Central memory CD8-positive, alpha-beta T cell (primary cell): ENCODE data around the gene NETO2.
"Not testable (repeated sequence)": the region's sequence is repeated elsewhere in the genome, so short reads cannot be mapped to it uniquely, and the experiment has no call there.

Source experiments
- ATAC-seq: fragments of 150-1000 bp; cut with Tn5 transposase; replicated peaks from 2 replicates; pipeline ENCODE4 v1.10.0; 2022; ENCODE audit warnings: mild to moderate bottlenecking, moderate FRiP score, moderate number of reproducible peaks; ENCODE audit not compliant: poor library complexity, severe bottlenecking; ENCODE audit errors: extremely low read depth
- DNase-seq, 2 donors: peaks; one replicate each; pipeline ENCODE4 v3.0.0; 2021; ENCODE audit warnings: low spot score in 2 of 2
- H3K27ac Mint-ChIP-seq: one replicate; pipeline ENCODE4 v1.8.0; 2022; ENCODE audit warnings: low read depth, mild to moderate bottlenecking, moderate library complexity, mixed read lengths
- H3K27me3 Mint-ChIP-seq: one replicate; pipeline ENCODE4 v1.8.0; 2022; ENCODE audit warnings: mixed read lengths
- H3K36me3 Mint-ChIP-seq: one replicate; pipeline ENCODE4 v1.8.0; 2022; ENCODE audit warnings: mild to moderate bottlenecking, moderate library complexity, mixed read lengths; ENCODE audit not compliant: insufficient read depth
- H3K4me1 Mint-ChIP-seq: one replicate; pipeline ENCODE4 v1.8.0; 2022; ENCODE audit warnings: mixed read lengths
- H3K4me3 Mint-ChIP-seq: one replicate; pipeline ENCODE4 v1.8.0; 2022; ENCODE audit warnings: mild to moderate bottlenecking, moderate library complexity, mixed read lengths
- H3K9me3 Mint-ChIP-seq: one replicate; pipeline ENCODE4 v1.8.0; 2022; ENCODE audit warnings: mixed read lengths

NETO2 gene

DNA sequence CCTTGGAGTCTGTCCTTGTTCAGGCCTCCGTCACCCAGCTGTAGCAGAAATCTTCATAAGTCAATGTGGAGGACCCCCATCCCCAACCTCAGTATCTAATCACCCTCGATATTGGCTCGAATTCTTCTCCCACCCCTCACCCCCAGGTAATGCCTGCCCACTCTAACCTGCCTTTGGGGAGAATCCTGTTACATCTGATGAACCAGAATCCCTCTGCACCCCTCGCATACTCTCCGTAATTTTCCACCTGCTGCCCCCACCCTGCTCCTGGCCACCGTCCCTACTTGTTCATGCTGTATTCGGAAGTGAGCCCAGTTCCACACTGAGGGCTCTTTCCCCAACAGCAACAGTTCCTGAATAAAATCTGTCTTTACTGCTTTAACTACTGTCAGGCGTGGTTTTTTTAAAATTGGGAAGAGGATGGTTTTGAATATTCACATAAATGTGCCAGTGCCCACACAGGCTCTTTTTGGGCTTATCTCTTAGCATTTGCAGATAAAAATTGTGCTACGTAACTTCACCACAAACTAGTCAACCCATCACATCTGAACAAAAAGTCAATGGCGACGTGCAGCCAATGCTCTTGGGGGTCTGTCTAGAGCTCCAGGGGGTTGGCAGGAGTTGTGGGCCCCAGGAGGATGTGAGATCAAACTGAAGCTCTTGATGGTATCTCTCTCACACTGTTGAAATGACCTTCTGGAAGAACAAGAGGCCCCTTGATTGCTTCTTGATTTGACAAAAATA lies 73.7 kb downstream of the NETO2 start:
- no peaks in the 10 kb centered on the region for H3K36me3 Mint-ChIP-seq
- no peak overlapping the region for H3K27ac Mint-ChIP-seq
- H3K4me1 Mint-ChIP-seq = no peaks in the 10 kb centered on the region
- ATAC-seq (no peak), DNase-seq (no peak)
- peaks cover 28% of the 10 kb centered on the region for H3K27me3 Mint-ChIP-seq
- H3K4me3 Mint-ChIP-seq = no peak overlapping the region
- no peaks in the 10 kb centered on the region for H3K9me3 Mint-ChIP-seq

DNA sequence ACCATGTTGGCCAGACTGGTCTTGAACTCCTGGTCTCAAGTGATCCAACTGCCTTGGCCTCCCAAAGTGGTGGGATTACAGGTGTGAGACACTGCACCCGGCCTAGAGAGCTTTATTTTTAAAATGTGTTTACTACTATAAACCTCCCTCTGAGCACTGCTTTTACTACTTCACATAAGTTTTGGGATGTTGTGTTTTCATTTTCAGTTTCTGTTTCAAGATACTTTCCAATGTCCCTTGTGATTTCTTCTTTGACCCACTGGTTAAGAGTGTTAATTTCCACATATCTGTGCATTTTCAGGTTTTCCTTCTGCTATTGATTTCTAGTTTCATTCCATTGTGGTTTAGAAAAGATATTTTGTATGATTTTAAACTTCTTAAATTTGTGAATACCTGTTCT lies 74.4 kb downstream of the NETO2 start:
- Mint-ChIP-seq H3K27ac (no peak overlapping the region), H3K36me3 (no peaks in the 10 kb centered on the region), H3K4me1 (no peaks in the 10 kb centered on the region), H3K9me3 (no peaks in the 10 kb centered on the region), H3K4me3 (no peak overlapping the region), H3K27me3 (peaks cover 28% of the 10 kb centered on the region)
- no peak for DNase-seq
- ATAC-seq = no peak

DNA sequence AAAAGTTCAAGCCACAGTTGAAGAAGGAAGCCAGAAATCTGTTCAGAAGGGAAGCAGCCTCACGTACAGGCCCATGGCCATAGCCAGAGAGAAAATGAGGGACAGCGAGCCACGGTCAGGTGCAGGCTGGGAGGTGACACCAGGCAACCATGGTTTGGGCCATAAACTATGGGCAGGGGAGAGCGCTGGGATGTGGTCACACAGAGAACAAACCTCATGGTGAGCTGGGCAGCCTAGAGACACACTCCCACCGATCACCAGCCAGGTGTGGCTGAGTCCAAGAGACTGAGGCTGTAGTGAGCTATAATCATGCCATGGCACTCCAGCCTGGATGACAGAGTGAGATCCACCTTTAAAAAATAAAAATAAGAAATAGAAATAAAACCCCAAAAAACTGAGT lies 76.5 kb downstream of the NETO2 start:
- Mint-ChIP-seq H3K4me3 (no peak overlapping the region), H3K27me3 (peaks cover 21% of the 10 kb centered on the region), H3K4me1 (no peaks in the 10 kb centered on the region), H3K27ac (no peak overlapping the region), H3K36me3 (no peaks in the 10 kb centered on the region), H3K9me3 (no peaks in the 10 kb centered on the region)
- no peak for ATAC-seq
- no peak for DNase-seq

DNA sequence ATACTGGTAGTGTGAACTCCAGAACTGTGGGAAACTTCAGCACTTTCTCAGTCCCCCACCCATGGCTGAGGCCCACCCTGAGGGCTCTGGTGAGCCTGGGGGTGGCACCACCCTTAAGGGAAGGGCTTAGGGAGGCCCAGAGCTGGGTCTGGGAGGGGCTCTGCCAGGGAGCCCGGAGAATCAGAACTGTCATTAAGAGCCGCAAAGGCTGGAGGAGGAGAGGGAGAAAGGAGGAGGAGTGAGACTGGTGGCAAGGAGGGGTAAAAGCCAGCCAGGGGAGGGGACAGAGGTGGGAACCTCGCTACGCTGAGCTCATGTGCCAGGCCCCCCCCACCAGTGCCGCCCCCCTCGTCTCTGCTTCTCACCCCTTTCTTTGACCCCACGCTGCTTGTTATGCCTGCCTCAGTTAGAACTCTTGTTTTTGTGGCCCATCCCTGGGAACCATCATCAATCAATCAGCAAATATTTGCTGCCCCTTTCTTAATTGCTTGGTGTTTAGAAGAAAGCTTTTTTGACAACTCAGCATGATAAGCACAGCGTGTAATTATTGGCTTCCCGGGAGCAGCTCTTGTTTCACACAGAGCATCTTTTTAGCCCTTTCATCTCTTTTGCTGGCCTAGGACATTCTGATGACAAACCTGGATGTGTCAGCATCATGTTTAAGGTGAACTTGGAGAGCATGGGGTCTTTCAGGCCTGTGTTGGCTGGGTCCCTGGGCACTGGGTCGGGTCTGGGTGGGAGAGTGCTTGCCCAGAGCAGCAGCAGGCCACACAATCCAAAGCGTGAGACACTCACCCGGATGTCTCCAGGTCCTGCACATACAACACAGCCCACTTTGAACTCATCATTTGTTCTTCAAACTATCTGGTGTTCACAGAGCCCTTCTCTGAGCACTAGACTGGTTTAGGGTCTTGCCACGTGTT lies 77.7 kb downstream of the NETO2 start:
- Mint-ChIP-seq H3K4me3 (no peak overlapping the region), H3K27ac (no peak overlapping the region), H3K9me3 (no peaks in the 10 kb centered on the region), H3K36me3 (no peaks in the 10 kb centered on the region), H3K4me1 (no peaks in the 10 kb centered on the region), H3K27me3 (peaks cover 9% of the 10 kb centered on the region)
- ATAC-seq (no peak), DNase-seq (no peak)

DNA sequence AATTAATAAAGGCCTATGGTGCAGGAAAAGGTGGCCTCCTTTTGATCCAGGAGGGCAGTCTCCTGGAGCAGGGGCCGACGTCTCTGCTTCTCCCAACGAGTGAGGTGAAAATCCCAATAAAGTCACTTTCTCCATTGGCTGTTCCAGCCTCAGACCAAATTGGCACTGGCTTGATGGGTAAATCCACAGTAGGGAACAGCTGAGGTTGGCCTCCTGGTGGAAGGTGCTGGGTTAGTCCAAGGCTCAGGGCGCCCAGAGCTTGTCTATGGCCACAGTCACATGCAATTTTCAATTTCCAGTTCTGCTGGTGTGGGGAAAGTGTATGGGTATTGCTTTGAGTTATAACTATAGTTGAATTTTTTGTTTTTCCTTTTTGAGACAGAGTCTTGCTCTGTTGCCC lies 79.0 kb downstream of the NETO2 start:
- no peaks in the 10 kb centered on the region for H3K9me3 Mint-ChIP-seq
- H3K36me3 Mint-ChIP-seq = no peaks in the 10 kb centered on the region
- no peaks in the 10 kb centered on the region for H3K27me3 Mint-ChIP-seq
- DNase-seq (no peak), ATAC-seq (no peak)
- H3K4me3 Mint-ChIP-seq = no peak overlapping the region
- H3K27ac Mint-ChIP-seq = no peak overlapping the region
- no peaks in the 10 kb centered on the region for H3K4me1 Mint-ChIP-seq

DNA sequence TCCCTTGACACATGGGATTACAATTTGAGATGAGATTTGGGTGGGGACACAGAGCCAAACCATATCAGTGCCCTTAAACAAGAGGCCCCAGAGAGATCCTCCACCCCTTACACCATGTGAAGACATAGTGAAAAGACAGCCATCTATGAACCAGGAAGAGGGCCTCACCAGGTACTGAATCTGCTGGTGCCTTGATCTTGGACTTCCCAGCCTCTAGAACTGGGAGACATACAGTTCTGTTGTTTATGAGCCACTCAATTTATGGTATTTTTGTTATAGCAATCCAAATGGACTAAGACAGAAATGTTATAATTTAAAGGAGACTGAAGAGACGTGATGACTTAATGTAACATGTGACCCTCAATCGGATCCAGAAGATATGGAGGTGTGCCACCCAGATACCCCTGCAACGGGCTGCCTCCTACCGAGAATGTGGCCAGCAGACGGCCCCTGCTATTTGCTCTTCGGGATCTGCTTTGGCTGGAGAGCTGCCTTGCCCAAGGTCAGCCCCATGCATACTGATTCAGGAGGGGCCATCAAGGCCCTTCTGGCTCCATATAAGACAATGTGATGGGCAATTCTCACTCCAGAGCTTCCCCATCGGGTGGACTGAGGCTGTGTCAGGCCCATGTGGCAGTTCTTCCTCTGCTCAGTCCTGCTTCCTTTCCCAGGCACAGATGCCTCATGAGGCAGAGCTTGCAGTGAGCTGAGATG lies 80.6 kb downstream of the NETO2 start:
- ATAC-seq (no peak), DNase-seq (no peak)
- no peak overlapping the region for H3K4me3 Mint-ChIP-seq
- H3K27ac Mint-ChIP-seq = no peak overlapping the region
- H3K27me3 Mint-ChIP-seq = no peaks in the 10 kb centered on the region
- H3K36me3 Mint-ChIP-seq = no peaks in the 10 kb centered on the region
- H3K9me3 Mint-ChIP-seq = no peaks in the 10 kb centered on the region
- H3K4me1 Mint-ChIP-seq = no peaks in the 10 kb centered on the region

DNA sequence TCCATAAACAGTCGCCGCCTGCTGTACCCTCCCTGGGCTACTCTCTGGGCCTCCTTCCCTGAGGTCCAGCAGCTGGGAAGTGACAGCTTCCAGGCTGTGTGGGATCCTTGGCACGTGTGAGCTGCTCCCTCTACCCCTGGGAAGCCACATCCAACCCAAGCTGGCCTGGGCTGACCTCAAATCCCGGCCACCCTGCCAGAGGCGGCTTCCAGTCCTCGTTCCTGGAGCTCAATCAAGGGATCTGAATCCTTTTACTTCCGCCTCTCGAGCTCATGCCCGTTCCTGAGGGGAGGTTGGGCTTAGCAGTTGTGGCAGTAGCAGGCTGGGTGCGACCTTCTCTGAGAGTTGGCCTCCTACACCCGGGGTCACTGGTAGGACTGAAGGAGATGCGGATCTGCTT lies 82.5 kb downstream of the NETO2 start:
- DNase-seq (no peak), ATAC-seq (no peak)
- Mint-ChIP-seq H3K27me3 (no peaks in the 10 kb centered on the region), H3K27ac (no peak overlapping the region), H3K9me3 (no peaks in the 10 kb centered on the region), H3K4me1 (no peaks in the 10 kb centered on the region), H3K4me3 (no peak overlapping the region), H3K36me3 (no peaks in the 10 kb centered on the region)

DNA sequence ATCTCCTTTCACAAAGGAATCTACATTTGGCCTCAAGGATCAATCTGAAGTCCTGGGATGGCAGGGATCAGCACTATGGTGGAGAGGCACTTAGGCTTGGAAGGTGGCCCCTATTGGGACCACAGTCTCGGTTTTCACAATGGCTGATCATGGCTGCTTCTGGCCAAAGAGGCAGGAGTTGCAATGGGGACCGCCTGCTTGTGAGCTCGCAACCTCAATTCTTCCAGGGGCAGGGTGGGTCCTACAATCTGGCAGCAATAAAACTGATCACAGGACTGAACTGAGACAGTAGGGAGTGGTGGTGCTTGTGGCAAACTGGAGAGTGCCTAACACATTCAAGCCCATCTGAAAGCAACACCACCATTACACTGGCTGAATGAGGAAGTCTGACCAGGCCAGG lies 83.1 kb downstream of the NETO2 start:
- no peak for DNase-seq
- no peaks in the 10 kb centered on the region for H3K36me3 Mint-ChIP-seq
- H3K27me3 Mint-ChIP-seq = no peaks in the 10 kb centered on the region
- no peaks in the 10 kb centered on the region for H3K4me1 Mint-ChIP-seq
- H3K4me3 Mint-ChIP-seq = no peak overlapping the region
- no peak overlapping the region for H3K27ac Mint-ChIP-seq
- no peaks in the 10 kb centered on the region for H3K9me3 Mint-ChIP-seq
- ATAC-seq = no peak

DNA sequence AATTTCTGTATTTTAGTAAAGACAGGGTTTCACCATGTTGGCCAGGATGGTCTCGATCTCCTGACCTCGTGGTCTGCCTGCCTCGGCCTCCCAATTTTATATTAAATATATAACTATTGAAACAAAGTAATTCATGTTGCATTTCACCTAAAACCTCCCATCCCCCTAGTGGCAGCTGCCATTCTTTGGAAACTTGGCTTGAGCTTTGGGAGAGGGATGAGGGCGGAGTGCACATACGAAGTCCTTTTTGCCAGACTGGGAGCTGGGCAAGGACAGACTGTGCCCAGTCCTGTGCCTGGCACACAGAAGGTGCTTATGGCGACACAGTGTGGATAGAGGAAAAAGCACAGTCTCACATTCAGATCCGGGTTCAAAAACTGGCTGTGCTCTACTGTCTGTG lies 83.8 kb downstream of the NETO2 start:
- H3K4me1 Mint-ChIP-seq = no peaks in the 10 kb centered on the region
- H3K4me3 Mint-ChIP-seq = no peak overlapping the region
- no peaks in the 10 kb centered on the region for H3K9me3 Mint-ChIP-seq
- no peaks in the 10 kb centered on the region for H3K27me3 Mint-ChIP-seq
- no peak overlapping the region for H3K27ac Mint-ChIP-seq
- no peaks in the 10 kb centered on the region for H3K36me3 Mint-ChIP-seq
- no peak for DNase-seq
- ATAC-seq = no peak

DNA sequence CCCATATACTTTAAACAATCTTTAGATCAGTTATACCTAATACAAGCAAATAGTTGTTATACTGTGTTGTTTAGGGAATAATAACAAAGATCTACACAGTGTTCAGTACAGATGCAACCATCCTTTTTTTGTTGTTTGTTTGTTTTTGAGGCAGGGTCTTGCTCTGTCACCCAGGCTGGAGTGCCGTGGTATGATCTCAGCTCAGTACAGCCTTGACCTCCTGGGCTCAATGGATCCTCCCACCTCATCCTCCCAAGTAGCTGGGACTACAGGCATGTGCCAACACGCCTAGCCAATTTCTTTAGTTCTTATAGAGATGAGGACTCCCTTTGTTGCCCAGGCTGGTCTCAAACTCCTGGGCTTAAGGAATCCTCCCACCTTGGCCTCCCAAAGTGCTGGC lies 84.6 kb downstream of the NETO2 start:
- H3K9me3 Mint-ChIP-seq, H3K36me3 Mint-ChIP-seq, H3K4me3 Mint-ChIP-seq, H3K4me1 Mint-ChIP-seq, H3K27me3 Mint-ChIP-seq, ATAC-seq, H3K27ac Mint-ChIP-seq, DNase-seq: not testable (repeated sequence)

DNA sequence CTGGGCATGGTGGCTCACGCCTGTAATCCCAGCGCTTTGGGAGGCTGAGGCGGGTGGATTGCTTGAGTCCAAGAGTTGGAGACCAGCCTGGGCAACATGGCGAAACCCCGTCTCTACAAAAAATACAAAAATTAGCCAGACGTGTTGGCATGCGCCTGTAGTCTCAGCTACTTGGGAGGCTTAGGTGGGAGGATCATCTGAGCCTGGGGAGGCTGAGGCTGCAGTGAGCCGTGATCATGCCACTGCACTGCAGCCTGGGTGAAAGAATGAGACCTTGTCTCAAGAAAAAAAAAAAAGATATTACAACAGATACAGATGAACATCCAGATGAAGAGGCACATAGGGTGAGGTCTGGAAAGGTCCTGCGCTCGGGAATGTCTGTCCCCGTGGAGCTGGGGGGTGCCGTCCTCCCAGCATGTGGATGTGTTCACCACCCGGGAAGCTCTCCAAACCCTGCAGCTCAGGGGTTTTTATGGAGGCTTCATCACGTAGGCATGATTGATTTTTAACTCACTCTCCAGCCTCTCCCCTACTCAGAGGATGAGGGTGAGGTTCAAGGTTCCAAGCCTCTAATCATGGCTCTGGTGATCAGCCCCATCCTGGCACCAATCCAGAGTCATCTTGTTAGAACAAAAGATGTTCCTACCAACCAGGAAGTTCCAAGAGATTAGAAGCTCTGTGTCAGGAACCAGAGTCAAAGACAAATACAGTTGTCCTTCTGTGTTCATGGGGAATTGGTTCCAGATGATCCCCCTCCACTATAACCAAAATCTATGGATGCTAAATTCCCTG lies 85.3 kb downstream of the NETO2 start:
- Mint-ChIP-seq H3K4me3 (no peak overlapping the region), H3K36me3 (no peaks in the 10 kb centered on the region), H3K27me3 (no peaks in the 10 kb centered on the region), H3K9me3 (no peaks in the 10 kb centered on the region), H3K27ac (no peak overlapping the region), H3K4me1 (no peaks in the 10 kb centered on the region)
- no peak for ATAC-seq
- DNase-seq = no peak

DNA sequence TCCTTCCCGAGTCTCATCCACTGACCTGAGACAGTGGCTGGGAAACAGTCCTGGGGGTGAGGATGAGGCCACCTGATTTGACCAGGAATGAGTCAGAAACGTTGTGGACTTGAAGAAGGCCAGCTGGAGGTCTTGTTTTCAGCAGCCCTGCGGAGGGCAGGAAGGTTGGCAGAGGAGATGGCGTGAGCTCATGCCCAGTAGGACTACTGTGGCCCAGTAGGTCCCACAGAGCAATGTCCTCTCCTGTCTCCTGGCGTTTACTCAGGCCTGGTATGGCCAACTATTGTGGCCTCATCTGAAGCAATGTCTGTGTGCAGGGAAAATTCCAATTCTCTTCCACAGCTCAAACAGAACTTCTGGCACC lies 86.1 kb downstream of the NETO2 start:
- H3K4me1 Mint-ChIP-seq = no peaks in the 10 kb centered on the region
- H3K4me3 Mint-ChIP-seq = no peak overlapping the region
- no peaks in the 10 kb centered on the region for H3K27me3 Mint-ChIP-seq
- no peak overlapping the region for H3K27ac Mint-ChIP-seq
- no peak for DNase-seq
- H3K36me3 Mint-ChIP-seq = no peaks in the 10 kb centered on the region
- no peak for ATAC-seq
- no peaks in the 10 kb centered on the region for H3K9me3 Mint-ChIP-seq
